DND-41 (cell line): Measurements from ENCODE around the gene CA14.
A peak's percentile ranks its signal among the peaks of the same experiment; 100 is the strongest.

Source experiments
- ATAC-seq: fragments of 200-7000 bp; cut with Tn5 transposase; 3 replicates; pipeline ENCODE4 v1.9.1; 2021; ENCODE audit warnings: low read depth; ENCODE audit not compliant: insufficient read depth
- DNase-seq: peaks from one replicate; pipeline ENCODE4 v3.0.0-alpha.2; 2020
- H2AFZ ChIP-seq: 2 replicates; pipeline ENCODE4 v1.6.0; 2012; ENCODE audit warnings: low read depth, low read length
- H3K27ac ChIP-seq: 2 replicates; pipeline ENCODE4 v1.5.1; 2012; ENCODE audit warnings: low read length, inconsistent platforms
- H3K27me3 ChIP-seq: fragments of 200-600 bp; sonication (generic); 2 replicates; pipeline ENCODE4 v1.6.0; 2012; ENCODE audit warnings: low read length, mild to moderate bottlenecking, inconsistent platforms; ENCODE audit not compliant: insufficient read depth, poor library complexity
- H3K36me3 ChIP-seq: 2 replicates; pipeline ENCODE4 v1.5.1; 2012; ENCODE audit warnings: low read length, inconsistent platforms; ENCODE audit not compliant: insufficient read depth
- H3K4me1 ChIP-seq: 2 replicates; pipeline ENCODE4 v1.5.1; 2012; ENCODE audit warnings: mild to moderate bottlenecking, low read length; ENCODE audit not compliant: insufficient read depth
- H3K4me2 ChIP-seq: 2 replicates; pipeline ENCODE4 v1.6.0; 2012; ENCODE audit warnings: mild to moderate bottlenecking, moderate library complexity, low read length, inconsistent platforms; ENCODE audit not compliant: insufficient read depth
- H3K4me3 ChIP-seq, 2 experiments: fragments of 200-600 bp in 1 of 2; shearing (Covaris generic) in 1 of 2; 2 replicates each; pipeline ENCODE4 v1.5.1; 2012 to 2016; ENCODE audit warnings: inconsistent platforms in 2 of 2, low read length in 2 of 2, mild to moderate bottlenecking in 2 of 2, low read depth in 1 of 2, moderate library complexity in 1 of 2
- H3K79me2 ChIP-seq: 2 replicates; pipeline ENCODE4 v1.6.0; 2012; ENCODE audit warnings: low read length, inconsistent platforms; ENCODE audit not compliant: insufficient read depth
- H3K9ac ChIP-seq: 2 replicates; pipeline ENCODE4 v1.6.0; 2012; ENCODE audit warnings: low read depth, mild to moderate bottlenecking, inconsistent platforms, low read length, moderate library complexity
- H3K9me3 ChIP-seq: 2 replicates; pipeline ENCODE4 v1.5.1; 2012; ENCODE audit warnings: low read length, moderate library complexity, mild to moderate bottlenecking, inconsistent platforms; ENCODE audit not compliant: insufficient read depth, severe bottlenecking
- H4K20me1 ChIP-seq: 2 replicates; pipeline ENCODE4 v1.6.0; 2012; ENCODE audit warnings: low read length; ENCODE audit not compliant: insufficient read depth
- EZH2 ChIP-seq: IDR thresholded peaks from 3 replicates; pipeline ENCODE4 v1.6.1; 2012; ENCODE audit warnings: borderline replicate concordance, low read depth, mild to moderate bottlenecking, moderate library complexity, low read length, inconsistent platforms; ENCODE audit not compliant: severe bottlenecking
- TF ChIP-seq, protein P1 (sequence below): IDR thresholded peaks from 2 replicates; pipeline ENCODE4 v1.5.1; 2012; ENCODE audit warnings: borderline replicate concordance, low read length, moderate library complexity, mild to moderate bottlenecking; ENCODE audit not compliant: poor library complexity, severe bottlenecking; ENCODE audit errors: extremely low read depth

CA14 gene

DNA sequence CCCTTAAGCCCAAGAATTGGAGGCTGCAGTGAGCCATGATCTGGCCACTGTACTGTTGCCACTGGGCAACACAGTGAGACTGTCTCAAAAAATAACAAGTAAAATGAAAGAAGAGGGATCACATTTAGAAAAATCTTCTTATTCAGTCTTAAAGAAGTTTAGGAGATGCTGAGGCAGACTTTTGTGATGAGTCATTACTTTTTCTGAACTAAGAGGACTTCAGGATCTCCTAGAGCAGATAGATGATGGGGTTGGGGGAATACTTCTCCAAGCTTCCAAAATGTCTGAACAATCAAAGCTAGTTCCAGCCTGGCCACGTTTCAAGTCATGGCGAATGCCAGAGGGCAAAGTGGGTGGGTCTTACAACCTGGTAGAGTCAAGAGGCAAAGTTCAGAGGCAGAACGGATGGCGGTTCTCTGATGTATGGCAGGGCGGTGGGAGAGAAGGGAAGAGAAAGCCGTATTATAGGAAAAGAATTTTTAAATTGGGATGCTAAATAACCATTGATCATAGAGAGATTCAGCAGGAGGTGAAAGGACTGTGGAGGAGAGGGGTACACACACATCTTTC, 22.6 kb downstream of the CA14 start:
- Histone ChIP-seq H3K27ac (no peak overlapping the region), H4K20me1 (no peaks in the 10 kb centered on the region), H3K79me2 (no peaks in the 10 kb centered on the region), H3K36me3 (no peaks in the 10 kb centered on the region), H3K9ac (no peak overlapping the region), H3K4me1 (no peaks in the 10 kb centered on the region), H2AFZ (no peak overlapping the region), H3K4me3 (no peak overlapping the region), H3K4me2 (no peak overlapping the region), H3K9me3 (no peaks in the 10 kb centered on the region), H3K27me3 (peaks cover 17% of the 10 kb centered on the region)
- ATAC-seq: no peak
- DNase-seq: no peak
- TF ChIP-seq EZH2: no peak
- TF ChIP-seq, protein P1, sequence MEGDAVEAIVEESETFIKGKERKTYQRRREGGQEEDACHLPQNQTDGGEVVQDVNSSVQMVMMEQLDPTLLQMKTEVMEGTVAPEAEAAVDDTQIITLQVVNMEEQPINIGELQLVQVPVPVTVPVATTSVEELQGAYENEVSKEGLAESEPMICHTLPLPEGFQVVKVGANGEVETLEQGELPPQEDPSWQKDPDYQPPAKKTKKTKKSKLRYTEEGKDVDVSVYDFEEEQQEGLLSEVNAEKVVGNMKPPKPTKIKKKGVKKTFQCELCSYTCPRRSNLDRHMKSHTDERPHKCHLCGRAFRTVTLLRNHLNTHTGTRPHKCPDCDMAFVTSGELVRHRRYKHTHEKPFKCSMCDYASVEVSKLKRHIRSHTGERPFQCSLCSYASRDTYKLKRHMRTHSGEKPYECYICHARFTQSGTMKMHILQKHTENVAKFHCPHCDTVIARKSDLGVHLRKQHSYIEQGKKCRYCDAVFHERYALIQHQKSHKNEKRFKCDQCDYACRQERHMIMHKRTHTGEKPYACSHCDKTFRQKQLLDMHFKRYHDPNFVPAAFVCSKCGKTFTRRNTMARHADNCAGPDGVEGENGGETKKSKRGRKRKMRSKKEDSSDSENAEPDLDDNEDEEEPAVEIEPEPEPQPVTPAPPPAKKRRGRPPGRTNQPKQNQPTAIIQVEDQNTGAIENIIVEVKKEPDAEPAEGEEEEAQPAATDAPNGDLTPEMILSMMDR: no peak

DNA sequence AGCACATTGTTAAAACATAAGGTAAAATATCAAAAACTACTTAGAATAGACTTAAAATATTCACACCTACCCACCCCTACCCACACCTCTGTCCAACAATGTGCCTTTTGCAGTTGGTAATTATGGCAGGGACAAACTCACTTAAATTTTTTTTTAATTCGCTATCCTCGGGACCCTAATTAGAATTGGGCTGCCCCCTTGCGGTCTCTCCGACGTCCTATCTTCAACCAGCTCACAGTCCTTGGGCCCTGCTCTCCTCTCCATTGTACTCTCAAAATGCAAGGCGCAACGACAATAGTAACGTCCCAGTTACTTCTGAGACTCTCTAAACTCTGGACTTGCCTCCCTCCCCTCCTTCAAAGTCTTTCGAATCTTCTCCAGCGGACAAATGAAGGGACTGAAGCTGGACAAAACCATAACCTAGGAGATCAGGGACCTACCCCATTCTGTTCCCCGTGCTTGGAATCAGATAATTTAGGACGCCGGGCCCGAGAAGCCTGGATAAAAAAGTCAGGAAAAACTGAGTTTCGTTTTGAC, 23.7 kb downstream of the CA14 start:
- Histone ChIP-seq H3K9me3 (no peaks in the 10 kb centered on the region), H3K4me3 (no peak overlapping the region), H3K4me2 (no peak overlapping the region), H3K36me3 (no peaks in the 10 kb centered on the region), H3K79me2 (no peaks in the 10 kb centered on the region), H3K4me1 (no peaks in the 10 kb centered on the region), H3K27me3 (peaks cover 17% of the 10 kb centered on the region), H3K27ac (no peak overlapping the region), H3K9ac (no peak overlapping the region), H2AFZ (no peak overlapping the region), H4K20me1 (no peaks in the 10 kb centered on the region)
- ATAC-seq (0 out of 3 replicates have a peak, but pooled peaks have one; percentile 35), DNase-seq (peak; percentile 27)
- TF ChIP-seq EZH2: no peak
- TF ChIP-seq, protein P1: no peak

DNA sequence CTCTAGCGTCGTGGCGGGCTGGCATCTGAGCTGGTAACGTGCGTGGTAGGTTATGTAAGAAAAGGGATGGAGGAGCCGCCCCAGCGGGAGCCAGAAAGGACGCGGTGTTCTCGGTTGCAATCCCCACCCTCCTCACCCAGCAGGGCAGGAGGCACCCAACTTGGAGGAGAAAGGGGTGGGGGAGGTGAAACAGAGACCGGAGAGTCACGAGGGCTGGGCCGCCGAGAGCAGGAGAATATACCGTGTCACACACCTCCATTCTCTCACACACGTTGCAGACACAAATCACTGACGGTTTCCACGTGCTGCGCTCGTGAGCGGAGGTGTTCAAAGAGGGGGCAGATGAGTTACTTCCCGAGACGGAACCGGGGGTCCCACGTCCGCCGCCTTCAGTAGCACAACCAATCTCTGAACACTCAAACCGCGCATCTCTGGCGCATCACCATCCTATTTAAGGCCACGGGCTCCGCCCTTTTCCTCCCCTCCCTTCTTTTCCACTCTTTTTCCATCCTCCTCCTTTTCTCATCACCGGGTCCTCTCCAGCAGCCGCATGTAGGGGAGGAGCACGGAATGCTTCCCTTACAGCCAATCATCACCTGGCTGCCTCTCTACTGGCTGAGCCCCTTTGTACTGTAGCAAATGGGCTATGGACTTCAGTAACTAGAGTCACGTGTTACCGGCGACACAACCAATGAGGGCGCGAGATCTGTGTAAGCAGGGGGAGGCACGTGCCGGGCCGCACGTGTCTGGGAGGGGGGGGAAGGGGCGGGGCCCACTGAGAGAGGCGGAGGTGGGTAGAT, 24.4 kb downstream of the CA14 start, which contains the start of gene CIART:
CIART (plus strand) TSS at position 797 of the 800 bp plus-strand sequence. CDS start 714 bp downstream, outside the sequence.
- H3K4me2 ChIP-seq: no peak within 1 kb of the TSS
- no peak for TF ChIP-seq EZH2
- TF ChIP-seq, protein P1: no peak
- DNase-seq: no peak
- ATAC-seq: no peak; the same call in 2 of the 3 replicates
- H4K20me1 ChIP-seq: no peaks in the 10 kb centered on the region
- H3K36me3 ChIP-seq: no peaks in the 10 kb centered on the region
- H3K4me1 ChIP-seq: no peaks in the 10 kb centered on the region
- H3K27me3 ChIP-seq: peaks cover 20% of the 10 kb centered on the region
- H3K9me3 ChIP-seq: no peaks in the 10 kb centered on the region
- no peak within 1 kb of the TSS for H2AFZ ChIP-seq
- no peak within 1 kb of the TSS for H3K4me3 ChIP-seq
- no peak within 1 kb of the TSS for H3K27ac ChIP-seq
- no peaks in the 10 kb centered on the region for H3K79me2 ChIP-seq
- H3K9ac ChIP-seq: no peak within 1 kb of the TSS
